HepG2 (cell line): ENCODE results near the gene OR7G1. TPM values are rescaled to one million over a fixed set of nuclear protein-coding genes. Genes with fewer than 3 reads are reported as not detected.

Source experiments
- ATF1 ChIP-seq: IDR thresholded peaks from 2 replicates; pipeline ENCODE4 v1.6.1; 2016; ENCODE audit warnings: mild to moderate bottlenecking, control low read depth
- CREM ChIP-seq, 2 experiments: sonication (generic) in 1 of 2; formaldehyde crosslinking in 1 of 2; IDR thresholded peaks; 2 replicates each; pipeline versions ENCODE4 v1.4.0 to v1.6.1; 2016 to 2020; ENCODE audit warnings: antibody characterized with exemption in 1 of 2, mild to moderate bottlenecking in 1 of 2, missing genetic modification reagents in 1 of 2
- E2F1 ChIP-seq: sonication (generic); formaldehyde crosslinking; IDR thresholded peaks from 2 replicates; pipeline ENCODE4 v1.5.0; 2020; ENCODE audit warnings: missing genetic modification reagents
- E2F2 ChIP-seq: sonication (generic); formaldehyde crosslinking; IDR thresholded peaks from 2 replicates; pipeline ENCODE4 v1.4.0; 2020; ENCODE audit warnings: missing genetic modification reagents, borderline replicate concordance
- ETS1 ChIP-seq: sonication (generic); formaldehyde crosslinking; IDR thresholded peaks from 2 replicates; pipeline ENCODE4 v1.4.0; 2020; ENCODE audit warnings: missing genetic modification reagents
- GLI4 ChIP-seq: sonication (generic); formaldehyde crosslinking; IDR thresholded peaks from 2 replicates; pipeline ENCODE4 v1.5.1; 2020; ENCODE audit warnings: missing genetic modification reagents, mild to moderate bottlenecking, moderate library complexity, borderline replicate concordance
- JDP2 ChIP-seq: sonication (generic); formaldehyde crosslinking; IDR thresholded peaks from 2 replicates; pipeline ENCODE4 v1.8.1; 2022; ENCODE audit warnings: missing genetic modification reagents, borderline replicate concordance
- JUNB ChIP-seq: sonication (generic); formaldehyde crosslinking; IDR thresholded peaks from 2 replicates; pipeline ENCODE4 v1.8.0; 2022; ENCODE audit warnings: missing genetic modification reagents, mild to moderate bottlenecking, borderline replicate concordance
- KMT2B ChIP-seq: IDR thresholded peaks from 2 replicates; pipeline ENCODE4 v1.6.1; 2016; ENCODE audit warnings: missing genetic modification reagents, missing compliant biosample characterization
- MZF1 ChIP-seq: sonication (generic); formaldehyde crosslinking; IDR thresholded peaks from 2 replicates; pipeline ENCODE4 v1.8.1; 2023; ENCODE audit warnings: mild to moderate bottlenecking, missing genetic modification reagents, borderline replicate concordance
- PATZ1 ChIP-seq: sonication (generic); formaldehyde crosslinking; IDR thresholded peaks from 2 replicates; pipeline ENCODE4 v1.4.0; 2020; ENCODE audit warnings: missing genetic modification reagents
- PHF21A ChIP-seq: sonication (generic); formaldehyde crosslinking; IDR thresholded peaks from 2 replicates; pipeline ENCODE4 v1.5.0; 2020; ENCODE audit warnings: mild to moderate bottlenecking, missing genetic modification reagents
- RCOR2 ChIP-seq: IDR thresholded peaks from 2 replicates; pipeline ENCODE4 v1.6.1; 2016; ENCODE audit warnings: missing biosample characterization, missing genetic modification reagents
- SALL2 ChIP-seq: sonication (generic); formaldehyde crosslinking; IDR thresholded peaks from 2 replicates; pipeline ENCODE4 v1.8.1; 2023; ENCODE audit warnings: mild to moderate bottlenecking, missing genetic modification reagents, inconsistent platforms
- SMAD9 ChIP-seq: sonication (generic); formaldehyde crosslinking; IDR thresholded peaks from 2 replicates; pipeline ENCODE4 v1.5.1; 2020; ENCODE audit warnings: mild to moderate bottlenecking, missing genetic modification reagents
- TRIM24 ChIP-seq: sonication (generic); formaldehyde crosslinking; IDR thresholded peaks from 2 replicates; pipeline ENCODE4 v1.8.0; 2022; ENCODE audit warnings: mild to moderate bottlenecking, missing genetic modification reagents
- U2AF1 ChIP-seq: fragments of 200-400 bp; formaldehyde crosslinking; optimal IDR thresholded peaks from 2 replicates; pipeline ENCODE3; 2017; ENCODE audit warnings: mild to moderate bottlenecking, low read depth, low read length
- ZBTB42 ChIP-seq: sonication (generic); formaldehyde crosslinking; IDR thresholded peaks from 2 replicates; pipeline ENCODE4 v1.5.0; 2020; ENCODE audit warnings: mild to moderate bottlenecking, missing genetic modification reagents
- ZNF317 ChIP-seq: sonication (generic); formaldehyde crosslinking; IDR thresholded peaks from 2 replicates; pipeline ENCODE4 v1.5.0; 2020; ENCODE audit warnings: mild to moderate bottlenecking, missing genetic modification reagents
- ZNF431 ChIP-seq: sonication (generic); formaldehyde crosslinking; IDR thresholded peaks from 2 replicates; pipeline ENCODE4 v1.9.0; 2022; ENCODE audit warnings: missing genetic modification reagents, low read depth, mild to moderate bottlenecking, borderline replicate concordance
- ZNF558 ChIP-seq: sonication (generic); formaldehyde crosslinking; IDR thresholded peaks from 2 replicates; pipeline ENCODE4 v1.9.0; 2022; ENCODE audit warnings: mild to moderate bottlenecking, missing genetic modification reagents, borderline replicate concordance
- ZNF629 ChIP-seq: sonication (generic); formaldehyde crosslinking; conservative IDR thresholded peaks from 2 replicates; pipeline ENCODE4 v1.5.0; 2020; ENCODE audit warnings: missing genetic modification reagents
- ZNF703 ChIP-seq: sonication (generic); formaldehyde crosslinking; IDR thresholded peaks from 2 replicates; pipeline ENCODE4 v1.5.1; 2020; ENCODE audit warnings: missing genetic modification reagents, mild to moderate bottlenecking, moderate library complexity, borderline replicate concordance
- ZNF740 ChIP-seq: sonication (generic); formaldehyde crosslinking; IDR thresholded peaks from 2 replicates; pipeline ENCODE4 v1.4.0; 2020; ENCODE audit warnings: missing genetic modification reagents
- polyA plus RNA-seq, 8 experiments: library from polyadenylated mRNA; depleted of rRNA in 3 of 8; stranded (reverse) in 7 of 8; unstranded in 1 of 8; fragments of >200 nt; fragmentation: Illumina TruSeq in 4 of 8; extraction: Trizol in 4 of 8; gene quantifications; 2 replicates each; pipeline versions ENCODE4 v1.2.1 to v1.2.3, GENCODE V29; 2011 to 2016; ENCODE audit warnings: low read depth in 4 of 8, missing spikeins in 1 of 8, mixed read lengths in 1 of 8; ENCODE audit not compliant: insufficient read depth in 1 of 8
- total RNA-seq, 5 experiments: library from RNA; depleted of rRNA; stranded (reverse); fragments of >200 nt; fragmentation: Illumina TruSeq; extraction: Trizol; gene quantifications; 2 replicates each; pipeline ENCODE4 v1.2.3, GENCODE V29; 2016; ENCODE audit warnings: low read depth in 1 of 5

OR7G1 gene
- total and polyA plus RNA-seq, 2 of the 13 experiments (the other 11 are each of a cell fraction or from before 2014, with no cell fraction given): not detected

GRCh38 chr19:9140159-9140874, 24.8 kb upstream of the OR7G1 start, which contains the start of gene ZNF317 (continued):
- TF ChIP-seq TRIM24 (CRISPR knock-in tag): no peak
- no peak for TF ChIP-seq ZNF629
- peak; percentile 92 for TF ChIP-seq ZNF317 (CRISPR knock-in tag)
- no peak for TF ChIP-seq JDP2 (CRISPR knock-in tag)
- no peak for TF ChIP-seq ZNF703 (CRISPR knock-in tag)
- no peak for TF ChIP-seq RCOR2 (CRISPR knock-in tag)
- peak; percentile 92 for TF ChIP-seq CREM (IDR thresholded peaks at IDR 0.05)
- no peak for TF ChIP-seq CREM (CRISPR knock-in tag; IDR thresholded peaks at IDR 0.05)
- no peak for TF ChIP-seq ZBTB42 (CRISPR knock-in tag)
- TF ChIP-seq PHF21A: peak; percentile 57; the same call in 1 of the 2 replicates
- no peak for TF ChIP-seq ETS1 (CRISPR knock-in tag)
- peak; percentile 81; the same call in 1 of the 2 replicates for TF ChIP-seq ZNF431 (CRISPR knock-in tag)
- TF ChIP-seq KMT2B: peak; percentile 90
- peak; percentile 97 for TF ChIP-seq GLI4 (CRISPR knock-in tag)
- no peak for TF ChIP-seq ZNF740 (CRISPR knock-in tag)
- TF ChIP-seq MZF1 (CRISPR knock-in tag): no peak
- TF ChIP-seq JUNB (CRISPR knock-in tag): no peak
- TF ChIP-seq SMAD9 (CRISPR knock-in tag): no peak
- peak; percentile 86 for TF ChIP-seq E2F1 (CRISPR knock-in tag)
- 0 out of 2 replicates have a peak, but pooled peaks have one; percentile 61 for TF ChIP-seq ZNF558
- TF ChIP-seq SALL2 (CRISPR knock-in tag): peak; percentile 86; the same call in 1 of the 2 replicates
- TF ChIP-seq E2F2 (CRISPR knock-in tag): no peak
- no peak for TF ChIP-seq U2AF1
- peak; percentile 18; the same call in 1 of the 2 replicates for TF ChIP-seq PATZ1 (CRISPR knock-in tag)
- TF ChIP-seq ATF1 (CRISPR knock-in tag): peak; percentile 77
